Measurements from ENCODE around the gene GDAP2. TPM values are rescaled to one million over a fixed set of nuclear protein-coding genes. Genes with fewer than 3 reads are reported as not detected.
"Not testable (repeated sequence)": the region's sequence is repeated elsewhere in the genome, so short reads cannot be mapped to it uniquely, and the experiment has no call there.

Gene GDAP2
- total and polyA plus RNA-seq, 5 donors = 3.2 to 18.3 (median 14.9) TPM

- H3K27ac ChIP-seq (ENCODE audit: low read length) = no peak overlapping the region
- ATAC-seq = no peak
- no peaks in the 10 kb centered on the region for H3K9me3 ChIP-seq (ENCODE audit: control insufficient read depth, low read length)
- DNase-seq = no peak
- no peaks in the 10 kb centered on the region for H3K4me1 ChIP-seq (ENCODE audit: control insufficient read depth, insufficient read depth, low read length)
- intact Hi-C loops (cut with DNase I) = no loop called here
- no peaks in the 10 kb centered on the region for H3K27me3 ChIP-seq (ENCODE audit: control insufficient read depth, insufficient read depth)
- 93% methylated on average over 2 of the region's 2 CpGs for WGBS
- no peak overlapping the region for H3K4me3 ChIP-seq (ENCODE audit: low read length)
Observed at GRCh38 chr1:117933769-117934168, 4.3 kb upstream of the GDAP2 start.

- Histone ChIP-seq H3K4me3 (ENCODE audit: low read length) (no peak overlapping the region), H3K27me3 (ENCODE audit: control insufficient read depth, insufficient read depth) (no peaks in the 10 kb centered on the region), H3K4me1 (ENCODE audit: control insufficient read depth, insufficient read depth, low read length) (no peaks in the 10 kb centered on the region), H3K27ac (ENCODE audit: low read length) (no peak overlapping the region), H3K9me3 (ENCODE audit: control insufficient read depth, low read length) (no peaks in the 10 kb centered on the region)
- DNase-seq (peak in 1 of 3 donors; percentile 48), ATAC-seq (no peak)
- WGBS = 97% methylated on average over 4 of the region's 4 CpGs
- intact Hi-C loops (cut with DNase I) = no loop called here
Observed at GRCh38 chr1:117932576-117932975, 3.2 kb upstream of the GDAP2 start.

GRCh38 chr1:117930484-117930883 lies 1.1 kb upstream of the GDAP2 start:
- DNase-seq (no peak), ATAC-seq (no peak)
- no peak overlapping the region for H3K27ac ChIP-seq (ENCODE audit: low read length)
- intact Hi-C loops (cut with DNase I) = no loop called here
- no peaks in the 10 kb centered on the region for H3K4me1 ChIP-seq (ENCODE audit: control insufficient read depth, insufficient read depth, low read length)
- H3K9me3 ChIP-seq (ENCODE audit: control insufficient read depth, low read length) = no peaks in the 10 kb centered on the region
- WGBS = 7% methylated on average over 6 of the region's 6 CpGs
- H3K27me3 ChIP-seq (ENCODE audit: control insufficient read depth, insufficient read depth) = no peaks in the 10 kb centered on the region
- H3K4me3 ChIP-seq (ENCODE audit: low read length) = peak overlapping the region; percentile 84

GRCh38 chr1:117930173-117930447 lies 689 bp upstream of the GDAP2 start:
- Histone ChIP-seq H3K4me1 (ENCODE audit: control insufficient read depth, insufficient read depth, low read length) (no peaks in the 10 kb centered on the region), H3K27ac (ENCODE audit: low read length) (peak overlapping the region; percentile 82), H3K27me3 (ENCODE audit: control insufficient read depth, insufficient read depth) (no peaks in the 10 kb centered on the region), H3K4me3 (ENCODE audit: low read length) (peak overlapping the region; percentile 84), H3K9me3 (ENCODE audit: control insufficient read depth, low read length) (no peaks in the 10 kb centered on the region)
- WGBS = under 1% methylated on average over 12 of the region's 12 CpGs
- ATAC-seq (no peak), DNase-seq (no peak)
- intact Hi-C loops (cut with DNase I) = no loop called here

GRCh38 chr1:117928881-117929342 lies 509 bp downstream of the GDAP2 start:
- WGBS = under 1% methylated on average over 24 of the region's 24 CpGs
- Histone ChIP-seq H3K9me3 (ENCODE audit: control insufficient read depth, low read length) (no peaks in the 10 kb centered on the region), H3K4me1 (ENCODE audit: control insufficient read depth, insufficient read depth, low read length) (no peaks in the 10 kb centered on the region), H3K27me3 (ENCODE audit: control insufficient read depth, insufficient read depth) (no peaks in the 10 kb centered on the region), H3K4me3 (ENCODE audit: low read length) (peak overlapping the region; percentile 84), H3K27ac (ENCODE audit: low read length) (peak overlapping the region; percentile 79)
- DNase-seq (peak; percentile 57 to 76 (median 74)), ATAC-seq (peak; percentile 83 to 86)
- intact Hi-C loops (cut with DNase I) = no loop called here

GRCh38 chr1:117925981-117926380 lies 3.4 kb downstream of the GDAP2 start:
- H3K4me3 ChIP-seq (ENCODE audit: low read length) = no peak overlapping the region
- no peak for ATAC-seq
- intact Hi-C loops (cut with DNase I) = no loop called here
- H3K27ac ChIP-seq (ENCODE audit: low read length) = no peak overlapping the region
- 79% methylated on average over 3 of the region's 3 CpGs for WGBS
- no peaks in the 10 kb centered on the region for H3K9me3 ChIP-seq (ENCODE audit: control insufficient read depth, low read length)
- DNase-seq = no peak
- H3K4me1 ChIP-seq (ENCODE audit: control insufficient read depth, insufficient read depth, low read length) = no peaks in the 10 kb centered on the region
- H3K27me3 ChIP-seq (ENCODE audit: control insufficient read depth, insufficient read depth) = no peaks in the 10 kb centered on the region

- intact Hi-C loops (cut with DNase I); ATAC-seq; H3K27ac ChIP-seq (ENCODE audit: low read length); H3K4me1 ChIP-seq (ENCODE audit: control insufficient read depth, insufficient read depth, low read length); H3K9me3 ChIP-seq (ENCODE audit: control insufficient read depth, low read length); H3K4me3 ChIP-seq (ENCODE audit: low read length); DNase-seq; H3K27me3 ChIP-seq (ENCODE audit: control insufficient read depth, insufficient read depth): not testable (repeated sequence)
- 89% methylated on average over 7 of the region's 7 CpGs for WGBS
Observed at GRCh38 chr1:117922717-117923116, 6.7 kb downstream of the GDAP2 start.

GRCh38 chr1:117921991-117922390 lies 7.4 kb downstream of the GDAP2 start:
- Histone ChIP-seq H3K4me3 (ENCODE audit: low read length) (no peak overlapping the region), H3K27me3 (ENCODE audit: control insufficient read depth, insufficient read depth) (no peaks in the 10 kb centered on the region), H3K9me3 (ENCODE audit: control insufficient read depth, low read length) (no peaks in the 10 kb centered on the region), H3K4me1 (ENCODE audit: control insufficient read depth, insufficient read depth, low read length) (no peaks in the 10 kb centered on the region), H3K27ac (ENCODE audit: low read length) (no peak overlapping the region)
- intact Hi-C loops (cut with DNase I) = no loop called here
- 97% methylated on average over 2 of the region's 2 CpGs for WGBS
- DNase-seq (no peak), ATAC-seq (no peak)

- intact Hi-C loops (cut with DNase I) = no loop called here
- DNase-seq (no peak), ATAC-seq (no peak)
- no peak overlapping the region for H3K27ac ChIP-seq (ENCODE audit: low read length)
- no peaks in the 10 kb centered on the region for H3K27me3 ChIP-seq (ENCODE audit: control insufficient read depth, insufficient read depth)
- no peaks in the 10 kb centered on the region for H3K4me1 ChIP-seq (ENCODE audit: control insufficient read depth, insufficient read depth, low read length)
- no peaks in the 10 kb centered on the region for H3K9me3 ChIP-seq (ENCODE audit: control insufficient read depth, low read length)
- no peak overlapping the region for H3K4me3 ChIP-seq (ENCODE audit: low read length)
Observed at GRCh38 chr1:117919376-117919775, 10.0 kb downstream of the GDAP2 start.

GRCh38 chr1:117911051-117911450 lies 18.4 kb downstream of the GDAP2 start:
- Histone ChIP-seq H3K27me3 (ENCODE audit: control insufficient read depth, insufficient read depth) (no peaks in the 10 kb centered on the region), H3K27ac (ENCODE audit: low read length) (no peak overlapping the region)

GRCh38 chr1:117905019-117905418 lies 24.4 kb downstream of the GDAP2 start:
- Histone ChIP-seq H3K27me3 (ENCODE audit: control insufficient read depth, insufficient read depth) (no peaks in the 10 kb centered on the region), H3K4me3 (ENCODE audit: low read length) (no peak overlapping the region), H3K27ac (ENCODE audit: low read length) (no peak overlapping the region), H3K4me1 (ENCODE audit: control insufficient read depth, insufficient read depth, low read length) (no peaks in the 10 kb centered on the region), H3K9me3 (ENCODE audit: control insufficient read depth, low read length) (no peaks in the 10 kb centered on the region)
- no peak for ATAC-seq
- intact Hi-C loops (cut with DNase I) = no loop called here
- no peak for DNase-seq
- WGBS = 88% methylated on average over 2 of the region's 2 CpGs

More at GRCh38 chr1:117911051-117911450, 18.4 kb downstream of the GDAP2 start:
- Histone ChIP-seq H3K9me3 (ENCODE audit: control insufficient read depth, low read length) (no peaks in the 10 kb centered on the region), H3K4me1 (ENCODE audit: control insufficient read depth, insufficient read depth, low read length) (no peaks in the 10 kb centered on the region), H3K4me3 (ENCODE audit: low read length) (no peak overlapping the region)
- DNase-seq (no peak), ATAC-seq (no peak)
- intact Hi-C loops (cut with DNase I) = no loop called here

GRCh38 chr1:117904485-117904884 lies 24.9 kb downstream of the GDAP2 start:
- ATAC-seq (no peak), DNase-seq (no peak)
- intact Hi-C loops (cut with DNase I) = no loop called here
- Histone ChIP-seq H3K9me3 (ENCODE audit: control insufficient read depth, low read length) (no peaks in the 10 kb centered on the region), H3K4me3 (ENCODE audit: low read length) (no peak overlapping the region), H3K4me1 (ENCODE audit: control insufficient read depth, insufficient read depth, low read length) (no peaks in the 10 kb centered on the region), H3K27me3 (ENCODE audit: control insufficient read depth, insufficient read depth) (no peaks in the 10 kb centered on the region), H3K27ac (ENCODE audit: low read length) (no peak overlapping the region)
- WGBS = 96% methylated on average over 3 of the region's 3 CpGs
